AG09319 (cell line): ENCODE data around the gene TM9SF1.

Source experiments
- DNase-seq: peaks from one replicate; pipeline ENCODE4 v3.0.0-alpha.2; 2010; ENCODE audit warnings: low read depth; ENCODE audit errors: extremely low read depth
- TF ChIP-seq, protein P1 (sequence below): IDR thresholded peaks from 2 replicates; pipeline ENCODE4 v1.5.1; 2011; ENCODE audit warnings: low read depth, mild to moderate bottlenecking, inconsistent platforms, low read length, moderate library complexity

TM9SF1 gene

DNA sequence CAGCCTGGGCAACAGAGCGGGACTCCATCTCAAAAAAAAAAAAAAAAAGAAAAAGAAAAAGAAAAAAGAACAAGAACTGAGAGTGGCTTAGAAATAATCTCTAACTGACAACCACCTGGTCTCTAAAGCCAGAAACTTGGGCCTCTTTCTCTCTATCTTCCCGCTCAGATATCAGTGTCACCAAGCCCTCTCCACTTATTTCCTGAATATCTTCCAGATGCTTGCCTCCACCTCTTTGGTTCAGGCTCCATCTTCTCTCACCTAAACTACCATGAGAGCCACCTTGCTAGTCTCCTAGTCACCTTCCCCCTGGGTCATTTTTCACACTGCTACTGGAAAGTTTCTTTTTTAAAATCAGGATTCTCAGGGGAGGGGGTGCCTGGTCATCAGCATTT is 1.8 kb upstream of the TM9SF1 start:
- DNase-seq = no peak
- TF ChIP-seq, protein P1, sequence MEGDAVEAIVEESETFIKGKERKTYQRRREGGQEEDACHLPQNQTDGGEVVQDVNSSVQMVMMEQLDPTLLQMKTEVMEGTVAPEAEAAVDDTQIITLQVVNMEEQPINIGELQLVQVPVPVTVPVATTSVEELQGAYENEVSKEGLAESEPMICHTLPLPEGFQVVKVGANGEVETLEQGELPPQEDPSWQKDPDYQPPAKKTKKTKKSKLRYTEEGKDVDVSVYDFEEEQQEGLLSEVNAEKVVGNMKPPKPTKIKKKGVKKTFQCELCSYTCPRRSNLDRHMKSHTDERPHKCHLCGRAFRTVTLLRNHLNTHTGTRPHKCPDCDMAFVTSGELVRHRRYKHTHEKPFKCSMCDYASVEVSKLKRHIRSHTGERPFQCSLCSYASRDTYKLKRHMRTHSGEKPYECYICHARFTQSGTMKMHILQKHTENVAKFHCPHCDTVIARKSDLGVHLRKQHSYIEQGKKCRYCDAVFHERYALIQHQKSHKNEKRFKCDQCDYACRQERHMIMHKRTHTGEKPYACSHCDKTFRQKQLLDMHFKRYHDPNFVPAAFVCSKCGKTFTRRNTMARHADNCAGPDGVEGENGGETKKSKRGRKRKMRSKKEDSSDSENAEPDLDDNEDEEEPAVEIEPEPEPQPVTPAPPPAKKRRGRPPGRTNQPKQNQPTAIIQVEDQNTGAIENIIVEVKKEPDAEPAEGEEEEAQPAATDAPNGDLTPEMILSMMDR = no peak

DNA sequence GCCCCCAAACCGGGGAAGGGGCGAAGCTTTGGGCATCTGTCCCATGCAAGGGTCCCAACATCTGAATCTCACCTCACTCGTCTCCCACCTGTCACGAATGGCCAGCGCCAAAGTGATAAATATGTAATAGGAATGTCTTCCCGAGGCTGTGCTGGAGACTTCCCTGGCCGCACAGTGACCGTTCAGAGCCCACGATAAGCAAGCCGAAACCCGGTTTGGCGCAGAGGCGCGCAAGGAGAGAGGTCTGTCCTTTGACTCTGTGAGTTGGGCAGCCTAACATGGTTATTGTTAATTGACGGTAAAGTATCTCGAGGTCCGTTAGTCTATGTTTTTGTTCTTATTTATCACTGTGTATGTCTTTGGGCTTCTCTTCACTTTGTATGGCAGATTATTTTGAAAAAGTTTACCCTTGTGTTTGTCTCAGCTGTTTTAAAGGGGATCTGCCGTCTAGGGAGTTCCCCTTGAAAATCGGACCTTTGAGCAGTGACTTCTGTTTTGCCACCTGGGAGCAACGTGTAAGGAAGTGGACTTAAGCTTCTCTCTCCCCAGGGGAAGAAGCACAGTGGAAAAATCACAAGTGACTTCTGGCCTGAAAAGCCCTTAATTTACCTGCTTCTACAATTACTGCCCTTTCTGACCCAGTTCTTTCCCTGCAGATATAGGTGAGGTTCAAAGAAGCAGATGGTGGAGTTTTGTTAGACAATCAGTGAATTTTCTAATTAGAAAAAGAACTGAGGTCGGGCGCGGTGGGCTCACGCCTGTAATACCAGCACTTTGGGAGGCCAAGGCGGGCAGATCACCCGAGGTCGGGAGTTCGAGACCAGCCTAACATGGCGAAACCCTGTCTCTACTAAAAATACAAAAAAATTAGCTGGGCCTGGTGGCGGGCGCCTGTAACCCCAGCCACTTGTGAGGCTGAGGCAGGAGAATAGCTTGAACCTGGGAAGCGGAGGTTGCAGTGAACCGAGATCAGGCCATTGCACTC is 1.1 kb upstream of the TM9SF1 start:
- no peak for DNase-seq
- TF ChIP-seq, protein P1 = no peak

DNA sequence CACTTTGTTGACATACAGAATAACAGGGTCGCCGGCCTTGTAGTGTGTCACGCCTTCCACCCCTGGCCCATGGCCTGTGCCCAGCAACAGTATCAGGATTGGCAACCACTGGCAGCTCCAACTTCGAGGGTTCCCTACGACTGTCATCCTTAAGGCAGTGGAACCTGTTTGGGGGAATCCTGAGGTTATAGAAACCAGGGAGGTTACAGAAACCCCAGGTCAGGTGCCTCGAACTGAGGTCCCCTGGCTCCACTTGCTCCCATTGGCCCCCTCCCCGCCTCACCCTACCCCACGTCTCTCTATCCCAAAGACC is 412 bp downstream of the TM9SF1 start:
- no peak for DNase-seq
- TF ChIP-seq, protein P1 = no peak

DNA sequence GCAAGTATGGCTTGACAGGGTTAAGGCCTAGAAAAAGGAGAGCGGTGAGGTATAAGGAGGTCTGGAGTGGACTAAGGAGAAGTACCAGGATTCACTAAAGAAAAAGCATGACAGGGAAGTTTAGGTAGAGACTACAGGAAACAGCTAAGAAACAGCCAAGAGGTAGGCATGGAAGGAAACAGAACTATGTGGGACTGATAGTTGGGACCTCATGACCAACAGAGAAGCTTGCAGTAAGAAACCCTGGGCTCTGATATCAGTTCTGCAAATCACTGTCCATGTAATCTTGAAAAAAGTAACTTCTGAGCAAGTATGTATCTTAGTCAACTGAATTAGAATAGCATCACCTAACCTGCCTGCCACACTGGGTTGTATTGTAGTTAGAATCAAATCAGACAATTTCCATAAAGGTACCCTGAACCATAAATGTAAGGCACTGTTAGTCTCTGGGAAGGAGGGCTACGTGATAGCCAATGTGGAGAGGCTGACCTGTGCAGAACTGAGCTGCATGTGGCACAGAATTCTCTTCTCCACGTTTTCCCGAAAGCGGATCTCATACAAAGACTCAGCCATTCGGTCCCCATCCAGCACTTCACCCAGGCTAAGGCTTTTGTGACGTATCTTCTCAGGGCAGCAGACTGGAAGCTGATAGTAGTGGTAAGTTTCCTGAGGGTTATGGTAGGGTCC is 912 bp downstream of the TM9SF1 start:
- TF ChIP-seq, protein P1 = no peak
- DNase-seq = no peak

DNA sequence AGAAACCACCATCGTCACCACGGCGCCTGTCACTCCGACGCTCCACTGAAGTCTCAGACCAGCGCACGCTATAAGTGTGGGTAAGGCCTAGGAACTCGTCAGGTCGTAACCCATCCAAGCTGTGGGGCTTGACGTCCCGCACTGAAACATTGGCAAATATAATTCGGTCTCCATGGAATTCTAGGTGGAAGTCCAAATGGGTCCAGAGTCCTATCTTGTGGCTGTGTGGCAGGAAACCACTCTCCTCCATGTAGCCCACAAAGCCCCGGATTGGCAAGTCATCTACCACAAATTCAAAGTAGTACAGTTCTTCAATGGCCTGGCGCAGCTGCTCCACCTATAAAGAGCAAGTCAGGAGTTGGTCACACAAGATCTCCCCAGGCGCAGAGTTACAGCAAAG is 2.3 kb downstream of the TM9SF1 start:
- DNase-seq = no peak
- TF ChIP-seq, protein P1 = no peak

DNA sequence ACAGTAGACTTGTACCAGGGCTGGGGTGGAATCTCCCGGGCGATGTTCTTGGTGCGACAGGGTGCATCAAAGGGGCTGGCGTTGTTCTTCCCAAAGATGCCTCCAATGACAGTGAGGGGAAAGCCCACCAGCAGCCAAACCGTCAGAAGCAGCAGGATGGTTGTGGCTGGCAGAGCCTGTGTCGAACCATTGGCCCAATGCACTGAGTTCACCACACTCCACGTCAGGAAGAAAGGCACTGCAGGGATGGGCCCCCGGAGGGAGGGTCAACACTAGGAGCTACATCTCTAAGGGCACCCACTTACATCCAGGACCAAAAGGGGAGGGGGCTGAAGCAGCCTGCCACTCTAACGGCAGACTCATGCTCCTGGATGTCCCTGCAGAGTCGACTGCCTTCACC is 4.8 kb downstream of the TM9SF1 start:
- no peak for DNase-seq
- TF ChIP-seq, protein P1 = no peak

DNA sequence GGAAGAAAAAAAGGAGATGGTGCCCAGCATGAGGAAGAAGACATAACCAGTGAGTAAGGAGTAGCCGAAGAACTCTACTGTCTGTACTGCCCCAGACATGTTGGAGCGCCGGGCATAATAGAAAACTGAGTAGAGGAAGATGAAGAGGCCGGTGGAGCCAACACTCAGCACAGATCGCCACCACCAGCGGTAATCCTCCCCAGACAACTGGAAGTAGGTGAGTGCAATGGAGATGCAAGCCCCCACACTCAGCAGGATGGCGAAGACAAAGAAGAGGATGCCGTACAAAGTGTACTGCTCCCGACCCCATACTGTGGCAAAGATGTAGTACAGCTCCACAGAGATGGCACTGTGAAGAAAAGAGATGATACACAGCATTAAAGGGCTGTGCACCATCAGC is 5.8 kb downstream of the TM9SF1 start:
- TF ChIP-seq, protein P1 = no peak
- no peak for DNase-seq
